Gastroesophageal sphincter (tissue), 4 donors: ENCODE results near the gene SNRNP40. TPM values are rescaled to one million over a fixed set of nuclear protein-coding genes. Genes with fewer than 3 reads are reported as not detected.

Experiments
- ATAC-seq: fragments of 150-250 bp; one replicate; pipeline ENCODE4 v1.9.1; 2016; ENCODE audit warnings: mild to moderate bottlenecking, moderate library complexity
- H3K27ac ChIP-seq, 4 donors: fragments of 200-600 bp; sonication (generic) in 3 of 4; 1 replicate in 3 of 4; 2 replicates in 1 of 4; pipeline ENCODE4 v1.5.1; 2016 to 2019
- H3K27me3 ChIP-seq: fragments of 200-600 bp; sonication (generic); one replicate; pipeline ENCODE4 v1.5.1; 2019
- H3K36me3 ChIP-seq, 2 donors: fragments of 200-600 bp; sonication (generic); one replicate each; pipeline ENCODE4 v1.5.1; 2019; ENCODE audit warnings: control low read depth in 1 of 2
- H3K4me1 ChIP-seq, 3 donors: fragments of 200-600 bp; sonication (generic); 1 replicate in 2 of 3; 2 replicates in 1 of 3; pipeline ENCODE4 v1.5.1; 2016 to 2019; ENCODE audit warnings: control low read depth in 2 of 3
- H3K4me3 ChIP-seq, 2 donors: fragments of 200-600 bp; sonication (generic); one replicate each; pipeline ENCODE4 v1.5.1; 2019; ENCODE audit warnings: mild to moderate bottlenecking in 1 of 2, moderate library complexity in 1 of 2
- H3K9me3 ChIP-seq, 3 donors: fragments of 200-600 bp; sonication (generic); one replicate each; pipeline ENCODE4 v1.5.1; 2017 to 2019; ENCODE audit warnings: control low read depth in 2 of 3
- CTCF ChIP-seq, 4 experiments: fragments of 200-600 bp in 2 of 4; fragments of 450-650 bp in 2 of 4; sonication (generic) in 1 of 4; IDR thresholded peaks; one replicate each; pipeline ENCODE4 v1.5.1; 2017 to 2019; ENCODE audit warnings: antibody characterized with exemption in 4 of 4, mild to moderate bottlenecking in 2 of 4, moderate library complexity in 2 of 4
- EP300 ChIP-seq: sonication (generic); formaldehyde crosslinking; IDR thresholded peaks from one replicate; pipeline ENCODE4 v1.6.1; 2017; ENCODE audit warnings: antibody characterized with exemption, mild to moderate bottlenecking
- POLR2A ChIP-seq, 2 donors: fragments of 450-650 bp; IDR thresholded peaks; one replicate each; pipeline ENCODE4 v1.6.1; 2017; ENCODE audit warnings: antibody characterized with exemption in 2 of 2, mild to moderate bottlenecking in 2 of 2, moderate library complexity in 1 of 2
- POLR2AphosphoS5 ChIP-seq: sonication (generic); formaldehyde crosslinking; IDR thresholded peaks from one replicate; pipeline ENCODE4 v1.6.1; 2017; ENCODE audit warnings: antibody characterized with exemption
- WGBS, 2 donors: methylation state at CpG; one replicate each; pipeline ENCODE4 v1.1.5; 2018; ENCODE audit warnings: low coverage in 1 of 2; 5-methylcytosine and 5-hydroxymethylcytosine counted together
- total RNA-seq, 4 donors: library from RNA; depleted of rRNA; stranded (reverse); fragments of >200 nt; gene quantifications; one replicate each; pipeline ENCODE4 v1.1.0, GENCODE V29; 2016

Gene SNRNP40
- total RNA-seq, 4 donors from 2014 or later = 32.5 to 47.5 (median 39.9) TPM

GRCh38 chr1:31238986-31239613, 57.5 kb downstream of the SNRNP40 start:
- ATAC-seq = peak; percentile 28
- 0% methylated on average over 2 of the region's 56 CpGs; no CpG with 5 or more reads in 1 of the 2 donors for WGBS, 2 donors
- Histone ChIP-seq H3K27me3 (peaks cover 76% of the 10 kb centered on the region), H3K9me3 (no peaks in the 10 kb centered on the region), H3K4me1 (peaks cover 0 to 16% (median 4%) of the 10 kb centered on the region in 3 donors), H3K4me3 (peak overlapping the region in 1 of 2 donors; percentile 44), H3K27ac (no peak overlapping the region), H3K36me3 (no peaks in the 10 kb centered on the region)
- TF ChIP-seq CTCF (IDR thresholded peaks at IDR 0.05) (no peak), EP300 (no peak), POLR2A (IDR thresholded peaks at IDR 0.05) (no peak), POLR2AphosphoS5 (no peak)

- Histone ChIP-seq H3K36me3 (no peaks in the 10 kb centered on the region), H3K27ac (no peak overlapping the region), H3K27me3 (peaks cover 81% of the 10 kb centered on the region), H3K4me3 (no peak overlapping the region), H3K9me3 (no peaks in the 10 kb centered on the region), H3K4me1 (peaks cover 0 to 16% (median 4%) of the 10 kb centered on the region in 3 donors)
- no peak for ATAC-seq
- no peak for TF ChIP-seq POLR2A (IDR thresholded peaks at IDR 0.05)
- TF ChIP-seq POLR2AphosphoS5 = no peak
- no peak for TF ChIP-seq EP300
- no peak for TF ChIP-seq CTCF (IDR thresholded peaks at IDR 0.05)
- WGBS, 2 donors = 0% methylated on average over 1 of the region's 4 CpGs
These were observed 58.0 kb downstream of the SNRNP40 start for GRCh38 chr1:31238612-31238985.

- Histone ChIP-seq H3K27me3 (peaks cover 63% of the 10 kb centered on the region), H3K4me3 (no peak overlapping the region), H3K9me3 (no peaks in the 10 kb centered on the region), H3K36me3 (no peaks in the 10 kb centered on the region), H3K4me1 (peaks cover 0 to 13% (median 4%) of the 10 kb centered on the region in 3 donors), H3K27ac (no peak overlapping the region)
- ATAC-seq = no peak
- WGBS, 2 donors = 52 to 72% methylated on average over 4 of the region's 4 CpGs
- TF ChIP-seq POLR2A (IDR thresholded peaks at IDR 0.05) = no peak
- TF ChIP-seq POLR2AphosphoS5 = no peak
- no peak for TF ChIP-seq CTCF (IDR thresholded peaks at IDR 0.05)
- no peak for TF ChIP-seq EP300
These were observed 61.7 kb downstream of the SNRNP40 start for GRCh38 chr1:31234870-31235269.

GRCh38 chr1:31234123-31234708, 62.4 kb downstream of the SNRNP40 start:
- peaks cover 0 to 6% (median 3%) of the 10 kb centered on the region in 3 donors for H3K4me1 ChIP-seq
- TF ChIP-seq EP300 = no peak
- no peak for TF ChIP-seq POLR2A (IDR thresholded peaks at IDR 0.05)
- TF ChIP-seq CTCF (IDR thresholded peaks at IDR 0.05) = no peak
- no peak for TF ChIP-seq POLR2AphosphoS5
- H3K4me3 ChIP-seq = no peak overlapping the region
- no peaks in the 10 kb centered on the region for H3K9me3 ChIP-seq
- peaks cover 57% of the 10 kb centered on the region for H3K27me3 ChIP-seq
- no peaks in the 10 kb centered on the region for H3K36me3 ChIP-seq
- H3K27ac ChIP-seq = no peak overlapping the region
- ATAC-seq = no peak
- WGBS, 2 donors = 25 to 72% methylated on average over 2 to 6 of the region's 12 CpGs

GRCh38 chr1:31232689-31233088, 63.9 kb downstream of the SNRNP40 start:
- H3K36me3 ChIP-seq = no peaks in the 10 kb centered on the region
- peaks cover 42% of the 10 kb centered on the region for H3K27me3 ChIP-seq
- H3K9me3 ChIP-seq = no peaks in the 10 kb centered on the region
- no peak for TF ChIP-seq CTCF (IDR thresholded peaks at IDR 0.05)
- no peak overlapping the region for H3K27ac ChIP-seq
- H3K4me1 ChIP-seq = no peaks in the 10 kb centered on the region
- ATAC-seq = no peak
- WGBS, 2 donors = 80 to 100% methylated on average over 1 to 2 of the region's 2 CpGs
- H3K4me3 ChIP-seq = no peak overlapping the region
